ENCODE results near the gene NTSR1. TPM values are rescaled to one million over a fixed set of nuclear protein-coding genes. Genes with fewer than 3 reads are reported as not detected.

The NTSR1 gene
- total and polyA plus RNA-seq, 4 experiments from 2014 or later, result 0.30 to 0.38 TPM; not detected in 2

GRCh38 chr20:62710221-62710885, 1.7 kb downstream of the NTSR1 start:
- Mint-ChIP-seq H3K36me3 (no peaks in the 10 kb centered on the region), H3K4me3 (peak overlapping the region in 5 of 8 donors; percentile 26 to 48 (median 42)), H3K9me3 (peaks cover 0 to 1% (median 0%) of the 10 kb centered on the region in 8 donors), H3K4me1 (peaks cover 3 to 30% (median 19%) of the 10 kb centered on the region in 4 donors), H3K27ac (no peak overlapping the region), H3K27me3 (peaks cover 12 to 16% of the 10 kb centered on the region in 2 donors)
- DNase-seq, result no peak
- H3K4me1 ChIP-seq (ENCODE audit: insufficient read depth, low read length), result peaks cover 5% of the 10 kb centered on the region
- no peaks in the 10 kb centered on the region for H3K36me3 ChIP-seq (ENCODE audit: insufficient read depth, low read length)
- H3K9me3 ChIP-seq (ENCODE audit: control insufficient read depth in 1 of 2, low read length in 2 of 2), result no peaks in the 10 kb centered on the region
- peaks cover 19% of the 10 kb centered on the region for H3K27me3 ChIP-seq (ENCODE audit: insufficient read depth, low read length)
- H3K27ac ChIP-seq (ENCODE audit: low read depth, low read length), result no peak overlapping the region
- intact Hi-C loops (cut with micrococcal nuclease), result no loop called here
- ChIA-PET POLR2A (ENCODE audit: partially characterized antibody) (interaction anchor here (0.6 kb wide), 1 partner anchor 177 kb away, joined by 3 read pairs; no protein-coding TSS in a partner anchor), CTCF (ENCODE audit: partially characterized antibody) (no interaction called here)
- no peak overlapping the region for H3K4me3 ChIP-seq (ENCODE audit: low read length in 2 of 2)

- H3K36me3 Mint-ChIP-seq, result no peaks in the 10 kb centered on the region
- H3K4me1 Mint-ChIP-seq, result peaks cover 7 to 35% (median 23%) of the 10 kb centered on the region in 4 donors
- Histone ChIP-seq H3K4me1 (ENCODE audit: insufficient read depth, low read length) (peaks cover 13% of the 10 kb centered on the region), H3K27ac (ENCODE audit: low read depth, low read length) (no peak overlapping the region), H3K36me3 (ENCODE audit: insufficient read depth, low read length) (no peaks in the 10 kb centered on the region), H3K27me3 (ENCODE audit: insufficient read depth, low read length) (peaks cover 19% of the 10 kb centered on the region), H3K4me3 (ENCODE audit: low read length in 2 of 2) (no peak overlapping the region), H3K9me3 (ENCODE audit: control insufficient read depth in 1 of 2, low read length in 2 of 2) (no peaks in the 10 kb centered on the region)
- peaks cover 0 to 1% (median 0%) of the 10 kb centered on the region in 8 donors for H3K9me3 Mint-ChIP-seq
- ChIA-PET POLR2A (ENCODE audit: partially characterized antibody) (interaction anchor here (0.6 kb wide), 1 partner anchor 176 kb away, joined by 3 read pairs; no protein-coding TSS in a partner anchor), CTCF (ENCODE audit: partially characterized antibody) (interaction anchor here (0.6 kb wide), 1 partner anchor 19 kb away, joined by 4 read pairs; no protein-coding TSS in a partner anchor)
- no peak for DNase-seq
- H3K27me3 Mint-ChIP-seq, result peaks cover 12 to 16% of the 10 kb centered on the region in 2 donors
- H3K27ac Mint-ChIP-seq, result no peak overlapping the region
- no peak overlapping the region for H3K4me3 Mint-ChIP-seq
- intact Hi-C loops (cut with micrococcal nuclease), result no loop called here
These were observed 2.5 kb downstream of the NTSR1 start for GRCh38 chr20:62710886-62711702.

DNA sequence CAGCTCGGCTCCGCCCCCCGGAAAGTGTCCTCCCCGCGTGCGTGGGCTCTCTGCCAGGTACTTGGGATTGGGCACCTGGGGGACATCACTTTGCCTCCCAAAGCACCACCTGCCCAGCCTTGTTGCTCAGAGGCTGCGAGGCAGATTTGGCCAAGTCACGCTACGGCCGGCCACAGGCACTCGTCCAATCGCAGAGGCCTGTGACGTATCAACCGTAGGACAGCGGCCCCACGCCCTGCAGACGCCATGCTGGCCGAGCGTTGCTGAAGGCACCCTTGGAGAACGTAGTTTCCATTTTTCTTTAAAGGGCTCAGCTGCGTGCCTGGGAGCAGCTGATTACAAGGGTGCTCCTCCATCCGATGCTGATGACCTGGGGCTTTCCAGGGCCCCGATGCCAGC, 3.1 kb downstream of the NTSR1 start:
- no peaks in the 10 kb centered on the region for H3K9me3 ChIP-seq (ENCODE audit: control insufficient read depth in 1 of 2, low read length in 2 of 2)
- peaks cover 19% of the 10 kb centered on the region for H3K4me1 ChIP-seq (ENCODE audit: insufficient read depth, low read length)
- H3K27me3 Mint-ChIP-seq, result peaks cover 12 to 16% of the 10 kb centered on the region in 2 donors
- H3K27me3 ChIP-seq (ENCODE audit: insufficient read depth, low read length), result peaks cover 19% of the 10 kb centered on the region
- DNase-seq, result no peak
- peaks cover 0 to 1% (median 0%) of the 10 kb centered on the region in 8 donors for H3K9me3 Mint-ChIP-seq
- H3K4me3 Mint-ChIP-seq, result no peak overlapping the region
- no peak overlapping the region for H3K27ac Mint-ChIP-seq
- H3K27ac ChIP-seq (ENCODE audit: low read depth, low read length), result no peak overlapping the region
- intact Hi-C loops (cut with micrococcal nuclease), result no loop called here
- ChIA-PET POLR2A (ENCODE audit: partially characterized antibody) (no interaction called here), CTCF (ENCODE audit: partially characterized antibody) (no interaction called here)
- H3K4me3 ChIP-seq (ENCODE audit: low read length in 2 of 2), result no peak overlapping the region
- no peaks in the 10 kb centered on the region for H3K36me3 Mint-ChIP-seq
- H3K36me3 ChIP-seq (ENCODE audit: insufficient read depth, low read length), result no peaks in the 10 kb centered on the region
- peaks cover 12 to 41% (median 28%) of the 10 kb centered on the region in 4 donors for H3K4me1 Mint-ChIP-seq

DNA sequence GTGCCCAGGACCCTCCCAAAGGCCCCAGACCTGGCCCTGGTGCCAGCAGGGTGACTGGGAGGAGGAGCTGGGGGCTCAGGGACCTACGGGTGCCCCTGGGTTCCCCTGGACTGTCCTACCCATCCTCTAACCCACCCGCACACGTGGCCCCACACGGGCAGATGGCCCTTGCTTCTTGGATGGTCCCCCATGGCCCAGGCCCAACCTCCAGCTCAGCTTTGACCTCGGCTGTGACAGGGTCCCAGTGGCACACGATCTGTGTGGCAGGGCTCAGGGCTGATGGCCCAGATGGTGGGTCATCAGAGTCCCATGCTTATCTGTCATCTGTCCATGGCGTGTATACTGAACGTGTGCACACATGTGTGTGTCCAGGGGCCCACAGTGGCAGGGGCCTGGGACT, 4.0 kb downstream of the NTSR1 start:
- peaks cover 10 to 14% of the 10 kb centered on the region in 2 donors for H3K27me3 Mint-ChIP-seq
- H3K9me3 Mint-ChIP-seq, result peaks cover 0 to 1% (median 0%) of the 10 kb centered on the region in 8 donors
- H3K4me3 Mint-ChIP-seq, result no peak overlapping the region
- H3K36me3 Mint-ChIP-seq, result no peaks in the 10 kb centered on the region
- DNase-seq, result no peak
- ChIA-PET CTCF (ENCODE audit: partially characterized antibody) (interaction anchor here (0.6 kb wide), 1 partner anchor 17 kb away, joined by 4 read pairs; no protein-coding TSS in a partner anchor), POLR2A (ENCODE audit: partially characterized antibody) (no interaction called here)
- H3K4me1 Mint-ChIP-seq, result peaks cover 12 to 50% (median 31%) of the 10 kb centered on the region in 4 donors
- no peak overlapping the region for H3K4me3 ChIP-seq (ENCODE audit: low read length in 2 of 2)
- H3K9me3 ChIP-seq (ENCODE audit: control insufficient read depth in 1 of 2, low read length in 2 of 2), result no peaks in the 10 kb centered on the region
- peaks cover 19% of the 10 kb centered on the region for H3K27me3 ChIP-seq (ENCODE audit: insufficient read depth, low read length)
- no peak overlapping the region for H3K27ac Mint-ChIP-seq
- intact Hi-C loops (cut with micrococcal nuclease), result no loop called here
- H3K36me3 ChIP-seq (ENCODE audit: insufficient read depth, low read length), result no peaks in the 10 kb centered on the region
- peaks cover 26% of the 10 kb centered on the region for H3K4me1 ChIP-seq (ENCODE audit: insufficient read depth, low read length)
- H3K27ac ChIP-seq (ENCODE audit: low read depth, low read length), result no peak overlapping the region

GRCh38 chr20:62714006-62714405, 5.4 kb downstream of the NTSR1 start:
- H3K9me3 ChIP-seq (ENCODE audit: control insufficient read depth in 1 of 2, low read length in 2 of 2), result no peaks in the 10 kb centered on the region
- Mint-ChIP-seq H3K4me3 (no peak overlapping the region), H3K4me1 (peaks cover 12 to 50% (median 29%) of the 10 kb centered on the region in 4 donors), H3K9me3 (peaks cover 0 to 3% (median 0%) of the 10 kb centered on the region in 8 donors), H3K27me3 (peaks cover 6 to 10% of the 10 kb centered on the region in 2 donors), H3K36me3 (no peaks in the 10 kb centered on the region), H3K27ac (peak overlapping the region in 1 of 7 donors; percentile 23)
- no peaks in the 10 kb centered on the region for H3K36me3 ChIP-seq (ENCODE audit: insufficient read depth, low read length)
- no peak for DNase-seq
- H3K27ac ChIP-seq (ENCODE audit: low read depth, low read length), result no peak overlapping the region
- ChIA-PET POLR2A (ENCODE audit: partially characterized antibody) (interaction anchor here (0.6 to 1.2 kb wide), 2 partner anchors 27 to 61 kb away, joined by 3 read pairs; no protein-coding TSS in a partner anchor), CTCF (ENCODE audit: partially characterized antibody) (no interaction called here)
- H3K4me3 ChIP-seq (ENCODE audit: low read length in 2 of 2), result no peak overlapping the region
- peaks cover 21% of the 10 kb centered on the region for H3K4me1 ChIP-seq (ENCODE audit: insufficient read depth, low read length)
- intact Hi-C loops (cut with micrococcal nuclease), result no loop called here
- peaks cover 12% of the 10 kb centered on the region for H3K27me3 ChIP-seq (ENCODE audit: insufficient read depth, low read length)

- Histone ChIP-seq H3K4me3 (ENCODE audit: low read length in 2 of 2) (no peak overlapping the region), H3K4me1 (ENCODE audit: insufficient read depth, low read length) (peaks cover 21% of the 10 kb centered on the region), H3K27me3 (ENCODE audit: insufficient read depth, low read length) (peaks cover 11% of the 10 kb centered on the region), H3K27ac (ENCODE audit: low read depth, low read length) (no peak overlapping the region), H3K9me3 (ENCODE audit: control insufficient read depth in 1 of 2, low read length in 2 of 2) (no peaks in the 10 kb centered on the region), H3K36me3 (ENCODE audit: insufficient read depth, low read length) (no peaks in the 10 kb centered on the region)
- Mint-ChIP-seq H3K36me3 (peaks cover 0 to 4% of the 10 kb centered on the region in 2 donors), H3K27me3 (peaks cover 3 to 7% of the 10 kb centered on the region in 2 donors), H3K9me3 (peaks cover 0 to 11% (median 4%) of the 10 kb centered on the region in 8 donors), H3K4me3 (peak overlapping the region in 2 of 8 donors; percentile 15 to 43), H3K27ac (peak overlapping the region in 6 of 7 donors; percentile 7 to 80 (median 54)), H3K4me1 (peaks cover 12 to 45% (median 29%) of the 10 kb centered on the region in 4 donors)
- intact Hi-C loops (cut with micrococcal nuclease), result no loop called here
- CTCF ChIA-PET (ENCODE audit: partially characterized antibody), result no interaction called here
- DNase-seq, result no peak
- POLR2A ChIA-PET (ENCODE audit: partially characterized antibody), result interaction anchor here (1.2 kb wide), 1 partner anchor 26 kb away, joined by 3 read pairs; no protein-coding TSS in a partner anchor
These were observed 6.2 kb downstream of the NTSR1 start for GRCh38 chr20:62714799-62715198.

DNA sequence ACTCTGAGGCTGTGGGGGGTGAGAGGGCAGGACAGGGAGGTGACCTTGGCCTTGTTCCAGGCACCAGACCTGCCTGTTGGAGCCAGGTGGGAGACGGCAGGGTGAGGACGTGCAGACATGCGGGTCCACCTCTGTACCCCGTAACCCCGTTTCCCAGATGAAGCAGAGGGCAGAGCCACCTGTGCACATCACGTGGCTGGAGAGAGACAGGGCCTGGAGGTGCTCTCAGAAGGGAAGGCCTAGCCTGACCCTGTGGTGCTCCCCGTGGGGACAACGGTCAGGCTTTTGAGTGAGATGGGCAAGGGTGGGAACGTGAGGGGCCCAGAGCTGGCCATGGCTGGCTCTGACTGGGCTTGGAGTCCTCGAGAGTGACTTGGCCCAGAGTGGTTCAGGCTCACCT, 6.6 kb downstream of the NTSR1 start:
- H3K36me3 Mint-ChIP-seq, result peaks cover 0 to 5% of the 10 kb centered on the region in 2 donors
- DNase-seq, result no peak
- no peak overlapping the region for H3K4me3 ChIP-seq (ENCODE audit: low read length in 2 of 2)
- peaks cover 12 to 42% (median 28%) of the 10 kb centered on the region in 4 donors for H3K4me1 Mint-ChIP-seq
- H3K27me3 ChIP-seq (ENCODE audit: insufficient read depth, low read length), result peaks cover 8% of the 10 kb centered on the region
- peaks cover 3 to 5% of the 10 kb centered on the region in 2 donors for H3K27me3 Mint-ChIP-seq
- peaks cover 21% of the 10 kb centered on the region for H3K4me1 ChIP-seq (ENCODE audit: insufficient read depth, low read length)
- H3K9me3 ChIP-seq (ENCODE audit: control insufficient read depth in 1 of 2, low read length in 2 of 2), result no peaks in the 10 kb centered on the region
- H3K9me3 Mint-ChIP-seq, result peaks cover 0 to 13% (median 6%) of the 10 kb centered on the region in 8 donors
- intact Hi-C loops (cut with micrococcal nuclease), result no loop called here
- H3K27ac Mint-ChIP-seq, result peak overlapping the region in 5 of 7 donors; percentile 38 to 80 (median 66)
- no peaks in the 10 kb centered on the region for H3K36me3 ChIP-seq (ENCODE audit: insufficient read depth, low read length)
- CTCF ChIA-PET (ENCODE audit: partially characterized antibody), result no interaction called here
- H3K27ac ChIP-seq (ENCODE audit: low read depth, low read length), result no peak overlapping the region
- H3K4me3 Mint-ChIP-seq, result peak overlapping the region in 2 of 8 donors; percentile 15 to 43
- POLR2A ChIA-PET (ENCODE audit: partially characterized antibody), result interaction anchor here (1.2 to 2.1 kb wide), 2 partner anchors 25 to 26 kb away, joined by 3 to 15 read pairs; no protein-coding TSS in a partner anchor
